Measurements from ENCODE around the gene SOCS3. TPM values are rescaled to one million over a fixed set of nuclear protein-coding genes. Genes with fewer than 3 reads are reported as not detected.
A peak's percentile ranks its signal among the peaks of the same experiment; 100 is the strongest.

SOCS3 gene
- total RNA-seq, 1 experiment from 2014 or later, result 103 TPM

DNA sequence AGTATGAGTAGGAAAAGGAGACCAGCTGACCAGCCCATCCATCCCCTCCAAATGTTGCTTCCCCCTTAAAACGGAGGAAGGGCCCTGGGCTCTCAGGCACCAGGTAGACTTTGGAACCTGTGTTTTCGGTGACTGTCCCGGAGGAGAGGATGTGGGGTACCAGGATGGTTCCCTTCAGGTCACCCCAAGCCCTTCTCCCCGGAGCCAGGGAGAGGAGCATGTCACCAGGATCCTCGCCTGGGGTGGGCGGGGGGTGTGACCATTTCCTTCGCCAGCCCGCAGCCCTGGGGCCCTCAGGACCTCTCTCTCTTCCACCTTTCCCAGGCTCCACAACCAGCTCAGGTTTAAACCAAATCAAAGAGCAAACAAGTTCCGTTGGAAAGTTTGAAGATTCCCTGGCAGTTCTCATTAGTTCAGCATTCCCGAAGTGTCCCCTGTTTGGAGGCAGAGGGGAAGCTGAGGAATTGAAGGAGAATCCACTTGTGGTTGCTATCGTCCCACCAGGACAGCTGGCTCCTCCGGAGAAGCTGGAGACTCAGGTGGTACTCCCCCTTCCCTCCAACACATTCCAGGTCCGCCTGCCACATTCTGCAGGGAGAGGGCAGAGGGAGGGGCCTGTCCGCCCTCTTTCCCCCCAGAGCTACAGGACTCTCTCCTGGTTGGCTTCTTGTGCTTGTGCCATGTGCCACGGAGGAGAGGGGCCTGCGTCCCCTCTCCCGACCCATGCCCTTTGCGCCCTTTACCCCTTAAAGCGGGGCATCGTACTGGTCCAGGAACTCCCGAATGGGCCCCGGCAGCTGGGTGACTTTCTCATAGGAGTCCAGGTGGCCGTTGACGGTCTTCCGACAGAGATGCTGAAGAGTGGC is 2.0 kb downstream of the SOCS3 start:
- ChIA-PET CTCF (interaction anchor here (0.6 kb wide), 1 partner anchor 15 kb away, joined by 13 read pairs; no protein-coding TSS in a partner anchor), POLR2A (ENCODE audit: unreplicated experiment) (no interaction called here)
- no peak for DNase-seq
- Histone ChIP-seq H3K27me3 (ENCODE audit: low read length) (no peaks in the 10 kb centered on the region), H3K36me3 (ENCODE audit: low read depth, low read length) (peaks cover 13% of the 10 kb centered on the region), H4K20me1 (ENCODE audit: low read length) (peaks cover 29% of the 10 kb centered on the region), H3F3A (ENCODE audit: low read length, unreplicated experiment) (peaks cover 8% of the 10 kb centered on the region), H3K9me2 (replicated peaks; ENCODE audit: low read length) (no peaks in the 10 kb centered on the region), H3K9me3 (ENCODE audit: low read length) (no peaks in the 10 kb centered on the region), H3K4me1 (ENCODE audit: insufficient read depth, low read length) (peaks cover 44% of the 10 kb centered on the region), H3K4me2 (ENCODE audit: low read length) (peak overlapping the region; percentile 84), H3K79me2 (ENCODE audit: low read length) (peaks cover 51% of the 10 kb centered on the region), H2AFZ (ENCODE audit: low read length) (no peak overlapping the region), H3K9ac (ENCODE audit: low read length) (peak overlapping the region; percentile 1; the same call in 1 of the 2 replicates), H3K4me3 (ENCODE audit: low read length) (peak overlapping the region; percentile 84), H3K27ac (ENCODE audit: low read length) (no peak overlapping the region)
- TF ChIP-seq EZH2 (IDR thresholded peaks at IDR 0.05; ENCODE audit: low read length, unreplicated experiment), result no peak
- TF ChIP-seq, protein P1, sequence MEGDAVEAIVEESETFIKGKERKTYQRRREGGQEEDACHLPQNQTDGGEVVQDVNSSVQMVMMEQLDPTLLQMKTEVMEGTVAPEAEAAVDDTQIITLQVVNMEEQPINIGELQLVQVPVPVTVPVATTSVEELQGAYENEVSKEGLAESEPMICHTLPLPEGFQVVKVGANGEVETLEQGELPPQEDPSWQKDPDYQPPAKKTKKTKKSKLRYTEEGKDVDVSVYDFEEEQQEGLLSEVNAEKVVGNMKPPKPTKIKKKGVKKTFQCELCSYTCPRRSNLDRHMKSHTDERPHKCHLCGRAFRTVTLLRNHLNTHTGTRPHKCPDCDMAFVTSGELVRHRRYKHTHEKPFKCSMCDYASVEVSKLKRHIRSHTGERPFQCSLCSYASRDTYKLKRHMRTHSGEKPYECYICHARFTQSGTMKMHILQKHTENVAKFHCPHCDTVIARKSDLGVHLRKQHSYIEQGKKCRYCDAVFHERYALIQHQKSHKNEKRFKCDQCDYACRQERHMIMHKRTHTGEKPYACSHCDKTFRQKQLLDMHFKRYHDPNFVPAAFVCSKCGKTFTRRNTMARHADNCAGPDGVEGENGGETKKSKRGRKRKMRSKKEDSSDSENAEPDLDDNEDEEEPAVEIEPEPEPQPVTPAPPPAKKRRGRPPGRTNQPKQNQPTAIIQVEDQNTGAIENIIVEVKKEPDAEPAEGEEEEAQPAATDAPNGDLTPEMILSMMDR (conservative IDR thresholded peaks at IDR 0.05; ENCODE audit: low read depth, low read length), result no peak
- TF ChIP-seq EZH2phosphoT487 (IDR thresholded peaks at IDR 0.05; ENCODE audit: borderline replicate concordance, low read length), result no peak
- intact Hi-C loops (cut with micrococcal nuclease), result no loop called here
- TSS peak; percentile 43 for BruUV-seq (replicated peaks)
- no peak for ATAC-seq

DNA sequence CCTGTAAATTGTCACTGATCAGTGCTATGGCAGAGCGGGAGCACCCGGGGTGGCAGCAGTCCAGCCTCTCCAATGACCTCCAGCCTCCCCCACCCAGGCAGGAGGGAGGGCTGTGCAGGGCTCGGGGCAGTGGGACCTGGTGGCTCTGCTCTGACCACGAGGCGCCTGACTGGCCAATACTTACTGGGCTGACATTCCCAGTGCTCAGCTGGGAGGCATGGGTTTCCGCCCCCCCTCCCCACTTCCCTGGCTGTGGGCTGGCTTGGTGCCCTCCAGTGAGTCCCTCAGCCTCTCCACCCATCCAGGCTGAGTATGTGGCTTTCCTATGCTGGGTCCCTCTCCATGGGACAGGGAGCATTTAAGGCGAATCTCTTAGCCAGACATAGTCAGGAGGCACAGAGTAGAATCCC is 2.7 kb downstream of the SOCS3 start:
- Histone ChIP-seq H3K4me3 (ENCODE audit: low read length) (peak overlapping the region; percentile 84), H3K9me3 (ENCODE audit: low read length) (no peaks in the 10 kb centered on the region), H3K4me2 (ENCODE audit: low read length) (peak overlapping the region; percentile 84), H4K20me1 (ENCODE audit: low read length) (peaks cover 29% of the 10 kb centered on the region), H3K79me2 (ENCODE audit: low read length) (peaks cover 51% of the 10 kb centered on the region), H3K36me3 (ENCODE audit: low read depth, low read length) (peaks cover 13% of the 10 kb centered on the region), H3K9me2 (replicated peaks; ENCODE audit: low read length) (no peaks in the 10 kb centered on the region), H2AFZ (ENCODE audit: low read length) (no peak overlapping the region), H3K4me1 (ENCODE audit: insufficient read depth, low read length) (peaks cover 48% of the 10 kb centered on the region), H3F3A (ENCODE audit: low read length, unreplicated experiment) (peaks cover 8% of the 10 kb centered on the region), H3K9ac (ENCODE audit: low read length) (peak overlapping the region; percentile 1; the same call in 1 of the 2 replicates), H3K27me3 (ENCODE audit: low read length) (no peaks in the 10 kb centered on the region), H3K27ac (ENCODE audit: low read length) (no peak overlapping the region)
- DNase-seq, result peak; percentile 75
- TF ChIP-seq, protein P1 (conservative IDR thresholded peaks at IDR 0.05; ENCODE audit: low read depth, low read length), result no peak
- TF ChIP-seq EZH2 (IDR thresholded peaks at IDR 0.05; ENCODE audit: low read length, unreplicated experiment) (no peak), EZH2phosphoT487 (IDR thresholded peaks at IDR 0.05; ENCODE audit: borderline replicate concordance, low read length) (no peak)
- no TSS peak for BruUV-seq (replicated peaks)
- intact Hi-C loops (cut with micrococcal nuclease), result no loop called here
- ATAC-seq, result peak; percentile 10
- ChIA-PET POLR2A (ENCODE audit: unreplicated experiment) (no interaction called here), CTCF (interaction anchor here (0.6 kb wide), 1 partner anchor 15 kb away, joined by 13 read pairs; no protein-coding TSS in a partner anchor)

All from PC-3 (cell line).